Fibroblast of upper back skin (primary cell): ENCODE data around the gene ERBB4.
"Not testable (repeated sequence)": the region's sequence is repeated elsewhere in the genome, so short reads cannot be mapped to it uniquely, and the experiment has no call there.

Experiments used
- DNase-seq: peaks from one replicate; pipeline ENCODE4 v3.0.0-alpha.2; 2013

The ERBB4 gene

GRCh38 chr2:211766689-211767088, 771.9 kb downstream of the ERBB4 start:
- DNase-seq: no peak

GRCh38 chr2:211762479-211762878, 776.1 kb downstream of the ERBB4 start:
- DNase-seq: no peak

GRCh38 chr2:211760103-211760502, 778.5 kb downstream of the ERBB4 start:
- no peak for DNase-seq

GRCh38 chr2:211756266-211756665, 782.3 kb downstream of the ERBB4 start:
- no peak for DNase-seq

- no peak for DNase-seq
These were observed 783.4 kb downstream of the ERBB4 start for GRCh38 chr2:211755187-211755586.

- no peak for DNase-seq
These were observed 786.8 kb downstream of the ERBB4 start for GRCh38 chr2:211751848-211752247.

GRCh38 chr2:211748339-211748738, 790.3 kb downstream of the ERBB4 start:
- no peak for DNase-seq

- DNase-seq: peak; percentile 52
These were observed 793.1 kb downstream of the ERBB4 start for GRCh38 chr2:211745295-211746097.

- no peak for DNase-seq
These were observed 794.2 kb downstream of the ERBB4 start for GRCh38 chr2:211744379-211744778.

GRCh38 chr2:211741966-211742365, 796.6 kb downstream of the ERBB4 start:
- DNase-seq: no peak

- no peak for DNase-seq
These were observed 801.3 kb downstream of the ERBB4 start for GRCh38 chr2:211737282-211737681.

- no peak for DNase-seq
These were observed 808.4 kb downstream of the ERBB4 start for GRCh38 chr2:211730215-211730614.

GRCh38 chr2:211729433-211729832, 809.2 kb downstream of the ERBB4 start:
- no peak for DNase-seq

- no peak for DNase-seq
These were observed 813.7 kb downstream of the ERBB4 start for GRCh38 chr2:211724933-211725332.

GRCh38 chr2:211723398-211723797, 815.2 kb downstream of the ERBB4 start:
- no peak for DNase-seq

GRCh38 chr2:211722928-211723327, 815.7 kb downstream of the ERBB4 start:
- no peak for DNase-seq

- DNase-seq: not testable (repeated sequence)
These were observed 816.7 kb downstream of the ERBB4 start for GRCh38 chr2:211721874-211722273.

- no peak for DNase-seq
These were observed 829.2 kb downstream of the ERBB4 start for GRCh38 chr2:211709389-211709788.

- DNase-seq: no peak
These were observed 845.9 kb downstream of the ERBB4 start for GRCh38 chr2:211692689-211693088.

GRCh38 chr2:211690736-211691135, 847.9 kb downstream of the ERBB4 start:
- DNase-seq: no peak

- no peak for DNase-seq
These were observed 850.4 kb downstream of the ERBB4 start for GRCh38 chr2:211688196-211688595.

GRCh38 chr2:211674715-211675114, 863.9 kb downstream of the ERBB4 start:
- no peak for DNase-seq

- DNase-seq: no peak
These were observed 865.3 kb downstream of the ERBB4 start for GRCh38 chr2:211673133-211673905.

- no peak for DNase-seq
These were observed 866.6 kb downstream of the ERBB4 start for GRCh38 chr2:211671977-211672376.
